LHCN-M2 (cell line): ENCODE data around the gene CSMD2. TPM values are rescaled to one million over a fixed set of nuclear protein-coding genes. Genes with fewer than 3 reads are reported as not detected.
"Not testable (repeated sequence)": the region's sequence is repeated elsewhere in the genome, so short reads cannot be mapped to it uniquely, and the experiment has no call there.

Source experiments
- DNase-seq: peaks from one replicate; pipeline ENCODE4 v3.0.0-alpha.2; 2012; ENCODE audit warnings: low read depth
- polyA plus RNA-seq: library from polyadenylated mRNA; unstranded; fragments of >200 nt; gene quantifications from one replicate; pipeline ENCODE4 v1.2.1, GENCODE V29; 2012; ENCODE audit warnings: missing spikeins
- total RNA-seq: library from RNA; depleted of rRNA; stranded (reverse); fragments of >200 nt; gene quantifications from 2 replicates; pipeline ENCODE4 v1.2.3, GENCODE V29; 2014; rRNA removed

The CSMD2 gene
- not detected in 2 replicates for total RNA-seq
- not detected for polyA plus RNA-seq

DNA sequence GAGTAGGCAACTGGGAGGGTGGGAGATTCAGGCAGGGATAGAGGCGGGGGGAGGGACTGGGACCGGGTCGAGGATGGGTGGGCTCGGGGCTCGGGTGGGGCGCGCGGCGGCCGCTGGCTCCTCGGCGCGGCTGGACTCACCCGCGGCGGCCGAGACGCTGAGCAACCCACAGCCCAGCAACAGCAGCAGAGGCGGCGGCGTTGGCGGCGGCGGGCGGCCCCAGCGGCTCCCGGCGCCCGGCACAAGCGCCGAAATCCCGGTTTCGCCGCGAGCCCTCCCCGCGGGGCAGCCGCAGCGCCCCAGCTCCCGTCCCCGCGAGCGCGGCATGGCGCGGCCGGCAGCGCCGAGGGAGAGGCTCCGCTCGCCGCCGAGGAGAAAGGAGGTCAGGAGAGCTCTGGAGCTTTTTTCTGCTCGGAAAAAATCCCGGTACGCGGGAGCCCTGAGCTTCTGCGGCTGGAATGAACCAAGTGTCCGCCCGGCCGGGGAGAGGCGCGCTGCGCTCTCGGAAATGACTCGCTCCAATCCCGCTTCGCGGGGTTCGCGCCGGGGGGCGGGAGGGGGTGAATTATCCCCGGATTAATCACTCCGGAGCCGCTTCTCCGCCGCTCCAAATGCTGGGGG, at the start of gene CSMD2:
TSS of gene CSMD2 (minus strand) at position 460 of the 621 bp plus-strand sequence. CDS start at position 327, 133 bp downstream.
- DNase-seq, result no peak

DNA sequence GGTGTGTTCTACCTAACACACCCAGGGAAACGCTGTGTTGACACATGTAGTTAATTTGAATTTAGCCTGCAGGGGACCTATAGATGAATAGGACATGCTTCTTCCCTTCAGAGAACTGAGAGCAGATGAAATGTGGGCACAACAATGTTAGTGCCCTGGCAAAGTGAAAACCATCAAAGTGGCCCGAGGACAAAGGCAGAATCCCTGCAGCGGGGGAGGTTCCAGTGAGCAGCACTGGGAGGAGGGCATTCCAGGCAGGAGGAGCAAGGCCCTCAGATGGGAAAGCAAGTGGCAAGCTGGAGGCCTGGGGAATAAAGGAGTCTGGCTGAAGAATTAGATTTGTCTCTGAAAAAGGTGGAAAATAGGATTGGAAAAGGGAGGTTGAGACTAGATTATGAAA, 48.9 kb upstream of the CSMD2 start:
- DNase-seq, result no peak

DNA sequence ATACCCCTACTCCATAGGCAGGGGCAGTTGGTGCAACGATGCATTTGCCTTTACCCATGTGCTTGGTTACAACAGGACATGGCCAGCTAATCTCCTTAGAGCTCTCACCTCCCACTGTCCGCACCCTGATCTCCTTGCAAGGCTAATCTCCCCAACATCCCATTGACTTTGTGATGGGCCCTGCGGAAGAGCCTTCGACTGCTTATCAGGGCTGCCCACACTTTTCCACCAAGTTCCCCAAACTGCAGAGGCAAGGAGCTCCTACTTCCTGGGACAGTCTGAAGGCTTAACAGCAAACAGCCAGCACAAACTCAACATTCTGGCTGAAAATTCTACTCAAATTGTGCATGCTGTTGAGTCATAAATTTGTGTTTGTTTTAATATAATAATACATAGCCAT, 47.6 kb upstream of the CSMD2 start:
- DNase-seq, result no peak

DNA sequence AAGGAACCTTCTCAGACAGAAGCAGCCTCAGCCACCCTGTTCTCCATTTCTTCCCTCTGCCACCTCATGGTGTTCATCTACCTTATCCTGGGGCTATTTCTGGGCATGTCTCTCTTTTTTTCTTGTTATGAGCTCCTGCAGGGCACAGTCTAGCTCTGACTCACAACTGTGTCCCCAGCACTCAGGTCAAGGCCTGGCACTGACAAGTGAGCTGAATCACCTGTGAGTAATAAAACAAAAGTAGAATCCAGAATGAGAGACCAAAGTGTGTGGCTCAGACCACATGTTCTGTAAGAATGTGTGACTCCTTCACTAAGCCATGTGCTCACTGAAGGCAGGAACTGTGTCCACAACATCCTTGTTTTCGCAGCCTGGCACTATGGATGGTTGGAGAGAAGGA, 34.9 kb upstream of the CSMD2 start:
- DNase-seq, result no peak

DNA sequence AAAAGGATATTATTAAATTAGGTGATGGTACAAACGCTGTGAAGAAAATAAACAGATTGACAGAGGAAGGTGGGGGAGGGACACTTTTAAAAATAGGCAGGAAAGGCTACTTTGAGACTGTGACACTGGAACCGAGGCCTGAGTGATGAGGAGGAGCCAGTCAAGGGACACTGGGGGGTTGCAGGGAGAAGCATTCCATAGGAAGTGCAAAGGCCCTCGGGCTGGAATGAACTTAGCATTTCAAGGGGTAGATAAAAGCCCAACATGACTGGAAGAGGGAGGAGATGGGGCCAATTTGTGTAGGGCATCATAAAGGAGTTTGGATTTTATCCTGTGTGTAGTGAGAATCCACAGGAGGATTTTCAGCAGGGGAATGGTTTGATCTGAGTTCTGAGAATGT, 27.6 kb upstream of the CSMD2 start:
- no peak for DNase-seq

DNA sequence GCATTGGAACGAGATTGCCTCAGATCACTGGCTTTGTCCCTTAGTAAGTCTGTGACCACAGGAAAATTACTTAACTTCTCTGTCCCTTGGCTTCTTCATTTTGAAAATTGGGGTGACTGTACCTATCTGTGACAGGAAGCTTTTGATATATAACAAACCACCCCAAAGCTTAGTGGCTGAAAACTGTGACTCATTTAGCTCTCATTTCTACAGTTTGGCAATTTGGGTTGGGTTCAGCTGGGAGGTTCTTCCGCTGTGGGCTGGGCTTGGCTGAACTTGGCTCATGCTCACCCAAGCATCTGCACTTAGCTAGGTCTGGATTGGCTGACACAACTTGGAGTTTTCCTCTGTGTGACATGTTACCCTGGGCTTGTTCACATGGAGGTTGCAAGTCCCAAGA, 25.7 kb upstream of the CSMD2 start:
- DNase-seq, result no peak

DNA sequence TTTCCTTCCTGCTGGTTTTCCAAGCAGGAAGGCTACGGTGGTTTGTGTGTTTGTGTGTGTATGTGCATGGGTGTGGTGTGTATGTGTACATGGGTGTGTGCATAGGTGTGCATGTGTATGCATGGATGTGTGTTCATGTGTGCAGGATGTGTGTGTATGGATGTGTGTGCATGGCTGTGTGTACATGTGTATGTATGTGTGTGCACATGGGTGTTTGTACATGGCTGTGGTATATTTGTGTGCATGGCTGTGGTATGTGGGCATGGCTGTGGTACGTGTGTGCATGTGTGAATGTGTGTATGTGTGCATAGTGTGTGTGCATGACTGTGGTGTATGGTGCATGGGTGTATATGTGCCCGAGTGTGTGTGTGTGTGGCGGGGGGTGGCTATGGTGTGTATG, 24.0 kb upstream of the CSMD2 start:
- no peak for DNase-seq

DNA sequence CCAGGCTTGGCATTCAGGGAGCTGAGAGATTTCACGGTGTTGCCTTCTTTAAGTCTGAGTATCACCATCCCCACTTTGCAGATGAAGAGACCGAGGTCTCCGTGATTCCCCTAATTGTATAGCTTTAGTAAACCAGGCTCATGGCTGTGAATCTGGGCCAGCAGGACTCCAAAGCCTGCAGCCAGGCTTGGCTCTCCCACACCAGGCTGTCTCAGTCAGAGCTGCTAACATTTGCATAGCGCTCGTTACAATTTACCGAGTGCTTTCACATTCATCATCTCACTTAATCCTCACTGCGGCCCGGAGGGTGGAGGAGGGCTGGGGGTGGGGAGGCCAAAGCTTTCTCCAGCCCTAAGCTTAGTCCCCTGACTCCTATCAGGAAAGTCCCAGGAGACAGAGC, 23.4 kb upstream of the CSMD2 start:
- no peak for DNase-seq

DNA sequence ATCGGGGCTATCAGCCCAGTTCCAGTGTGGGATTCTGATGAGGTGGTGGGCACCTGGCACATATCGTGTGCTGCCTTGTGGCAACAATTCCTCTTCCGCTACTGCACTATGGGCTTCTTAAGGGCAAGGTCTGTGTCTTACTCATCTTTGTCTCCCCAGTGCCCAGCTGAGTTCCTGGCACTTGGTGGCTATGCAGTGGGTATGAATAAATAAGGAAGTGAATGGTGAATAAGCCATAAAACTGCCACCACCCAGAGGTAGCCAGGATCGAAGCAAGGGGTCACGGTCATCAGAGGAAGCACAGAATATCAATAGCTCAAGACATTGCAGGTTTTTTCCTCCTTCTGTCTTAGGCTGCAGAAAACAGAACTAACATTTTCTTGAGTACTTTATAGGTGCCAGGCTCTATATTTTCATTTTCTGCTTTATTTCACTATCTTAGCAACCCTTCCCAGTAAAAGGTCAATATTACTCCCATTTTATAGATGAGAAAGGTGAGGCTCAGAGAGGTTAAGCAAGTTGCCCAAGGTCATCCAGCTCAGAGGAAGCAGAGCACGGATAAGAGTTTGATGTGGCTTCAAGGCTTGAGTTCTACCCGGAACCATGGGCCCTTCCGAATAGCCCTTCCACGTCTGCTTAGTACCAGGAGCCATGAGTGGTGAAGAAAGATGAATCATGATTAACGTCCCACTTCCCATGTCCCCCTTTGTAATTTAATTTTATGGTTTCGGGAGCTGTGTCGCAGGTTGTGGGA, 21.9 kb upstream of the CSMD2 start:
- DNase-seq, result no peak

DNA sequence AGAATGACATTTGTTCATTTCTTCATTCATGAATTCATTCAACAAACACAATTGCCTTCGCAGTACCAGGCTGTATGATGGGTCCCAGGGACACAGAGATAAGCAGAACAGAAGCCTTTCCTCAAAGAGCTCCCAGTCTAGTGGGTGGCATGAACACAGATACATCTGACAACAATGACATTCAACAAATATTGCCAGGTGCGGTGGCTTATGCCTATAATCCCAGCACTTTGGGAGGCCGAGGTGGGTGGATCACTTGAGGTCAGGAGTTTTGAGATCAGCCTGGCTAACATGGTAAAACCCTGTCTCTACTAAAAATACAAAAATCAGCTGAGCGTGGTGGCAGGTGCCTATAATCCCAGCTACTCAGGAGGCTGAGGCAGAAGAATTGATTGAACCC, 18.4 kb upstream of the CSMD2 start:
- not testable (repeated sequence) for DNase-seq

DNA sequence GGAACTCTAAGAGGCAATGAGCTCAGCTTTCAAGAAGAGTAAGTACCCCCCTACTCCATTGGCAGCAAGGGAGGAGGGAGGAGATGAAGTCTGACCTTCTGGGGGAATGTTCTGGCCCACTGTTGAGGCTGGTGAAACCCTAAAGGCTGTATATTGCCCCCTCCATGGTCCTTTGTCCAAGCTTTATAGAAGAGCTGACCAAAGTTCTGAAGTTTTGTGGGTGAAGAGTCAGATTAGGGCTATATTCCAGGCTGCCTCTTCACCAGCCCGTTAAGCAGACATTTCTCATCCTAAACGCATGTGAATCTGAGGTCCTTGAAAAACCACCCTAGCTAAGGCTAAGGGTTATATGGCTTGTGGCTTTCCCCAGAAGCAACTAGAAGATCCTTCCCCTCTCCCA, 13.0 kb upstream of the CSMD2 start:
- DNase-seq, result no peak

DNA sequence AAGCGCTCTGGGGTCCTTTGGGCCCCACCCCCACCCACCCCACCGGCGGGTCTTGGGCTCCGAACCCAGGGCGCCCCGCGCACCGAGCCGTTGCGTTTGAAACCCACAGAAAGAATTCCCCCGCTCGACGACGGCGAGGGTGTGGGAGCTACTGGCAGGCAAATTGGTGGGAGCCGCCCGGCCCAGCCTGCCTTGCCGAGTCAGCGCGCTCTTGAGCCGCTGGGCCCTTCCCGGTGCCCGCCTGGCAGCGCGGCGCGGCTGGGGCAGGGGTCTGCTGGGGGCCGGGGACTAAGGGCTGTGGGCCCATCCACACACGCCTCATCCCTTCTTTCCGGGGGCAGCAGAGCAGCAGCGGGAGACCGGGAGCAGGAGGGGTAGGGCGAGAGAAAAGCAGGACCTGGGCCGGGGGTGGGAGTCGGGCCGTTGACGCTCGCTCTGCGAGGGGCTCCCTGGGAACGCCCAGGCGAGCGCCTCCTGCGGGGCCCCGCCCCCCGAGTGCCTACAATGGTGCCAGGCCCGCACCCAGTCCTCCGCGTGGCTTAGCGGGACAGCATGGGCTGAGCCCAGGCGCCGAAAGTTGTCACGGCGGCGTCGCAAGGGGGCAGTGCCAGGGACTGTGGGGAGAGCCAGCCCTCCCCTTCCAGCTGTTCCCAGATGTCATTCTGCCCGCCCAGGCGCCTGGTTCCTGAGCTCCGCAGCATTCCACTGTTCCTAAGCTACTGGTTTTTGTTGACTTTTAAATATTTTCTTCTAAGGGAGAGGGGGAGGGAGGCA, 12.0 kb upstream of the CSMD2 start, which contains the start of gene C1orf94:
TSS of gene C1orf94 (plus strand) at position 78 of the 774 bp plus-strand sequence. CDS start 883 bp downstream, outside the sequence.
- DNase-seq, result no peak

DNA sequence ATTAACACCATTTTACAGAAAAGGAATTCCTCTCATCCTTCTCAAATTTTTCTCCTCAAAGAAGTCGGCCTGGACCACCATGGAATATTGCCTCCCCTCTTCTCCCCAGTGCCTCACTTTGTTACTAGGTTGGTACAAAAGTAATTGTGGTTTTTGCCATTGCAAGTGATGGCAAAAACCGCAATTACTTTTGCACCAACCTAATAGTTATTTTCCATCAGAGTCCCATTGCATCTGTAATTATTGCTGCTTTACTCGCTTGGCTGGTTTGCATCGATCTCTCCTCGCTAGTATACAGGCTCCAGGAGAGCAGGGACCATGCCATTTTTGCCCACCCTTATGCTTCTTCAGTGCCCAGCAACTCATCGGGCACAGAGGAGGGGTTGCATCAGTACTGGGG, 10.7 kb upstream of the CSMD2 start:
- DNase-seq, result no peak

DNA sequence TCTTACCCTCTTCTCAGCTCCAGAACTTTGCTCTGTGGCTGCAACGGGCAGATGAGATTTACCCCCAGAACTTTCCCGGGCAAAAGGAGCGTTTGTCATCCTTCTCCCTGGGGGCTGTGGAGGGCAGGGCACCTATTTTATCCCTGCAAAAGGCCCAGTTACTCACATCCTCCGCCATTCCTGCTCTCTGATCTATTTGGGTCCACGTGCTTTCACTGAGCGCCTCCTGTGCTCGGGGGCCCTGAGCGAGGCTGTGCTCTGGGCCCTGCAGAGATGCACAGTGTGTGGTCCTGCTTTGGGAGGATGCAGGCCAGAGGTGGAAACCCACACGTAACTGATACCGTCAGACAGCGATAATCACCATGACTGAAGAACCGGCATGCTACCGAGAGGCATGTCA, 2.4 kb upstream of the CSMD2 start:
- no peak for DNase-seq

DNA sequence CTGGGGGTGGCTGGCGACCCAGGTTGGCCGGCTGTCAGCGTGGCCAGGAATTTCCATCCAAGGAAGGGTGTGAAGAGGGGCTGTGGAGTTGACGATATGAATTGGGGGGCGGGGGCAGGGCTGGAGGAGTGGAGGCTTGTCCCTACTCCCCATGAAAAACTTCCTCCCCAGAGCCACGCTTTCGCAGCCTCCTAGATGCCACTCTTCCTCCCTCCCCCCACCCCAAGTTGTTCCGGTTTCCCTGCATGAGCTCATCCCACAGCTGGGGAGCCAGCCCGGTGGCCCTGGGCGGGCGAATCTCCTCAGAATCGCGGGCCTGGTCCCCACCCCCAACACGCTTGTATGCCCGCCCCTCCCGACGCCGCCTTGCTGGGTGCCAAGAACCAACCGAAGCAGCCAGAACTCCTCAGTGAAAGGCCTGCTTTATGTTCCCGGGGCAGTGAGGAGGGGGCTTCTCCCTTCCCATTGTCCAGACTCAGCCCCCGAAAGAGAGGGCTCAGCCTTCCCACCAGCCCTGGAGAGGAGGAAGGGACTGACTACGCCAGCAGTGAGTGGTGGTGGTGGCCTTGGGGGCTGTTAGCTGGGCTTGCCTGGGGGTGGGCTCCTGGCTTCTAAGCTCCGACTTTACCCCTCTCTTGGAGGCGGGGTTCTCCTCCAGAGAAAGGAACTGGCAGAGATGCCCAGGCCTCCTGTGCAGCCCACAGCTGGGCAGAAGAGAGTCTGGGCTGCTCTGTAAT, 1.8 kb upstream of the CSMD2 start:
- no peak for DNase-seq

DNA sequence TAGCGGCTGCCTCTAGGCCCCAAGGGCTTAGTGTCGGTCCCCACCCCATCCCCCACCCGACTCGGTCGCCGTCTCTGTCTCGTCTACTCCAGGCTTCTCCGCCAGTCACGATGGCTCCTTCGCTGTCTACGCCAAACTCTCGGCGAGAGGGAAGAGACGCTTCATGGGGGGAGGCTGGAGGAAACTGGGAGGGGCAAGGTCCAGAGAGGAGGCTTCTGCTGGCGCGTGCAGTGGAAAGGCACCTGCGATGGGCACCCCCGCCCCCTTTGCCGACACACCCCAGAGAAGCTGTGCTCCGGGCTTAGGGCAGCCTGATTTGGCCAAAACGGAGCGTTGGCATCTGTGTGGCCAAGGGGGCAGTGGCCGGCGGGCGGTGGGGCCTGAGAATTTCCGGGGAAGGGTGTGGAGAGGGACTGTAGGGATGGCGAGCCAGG, 1.2 kb upstream of the CSMD2 start:
- DNase-seq, result no peak

DNA sequence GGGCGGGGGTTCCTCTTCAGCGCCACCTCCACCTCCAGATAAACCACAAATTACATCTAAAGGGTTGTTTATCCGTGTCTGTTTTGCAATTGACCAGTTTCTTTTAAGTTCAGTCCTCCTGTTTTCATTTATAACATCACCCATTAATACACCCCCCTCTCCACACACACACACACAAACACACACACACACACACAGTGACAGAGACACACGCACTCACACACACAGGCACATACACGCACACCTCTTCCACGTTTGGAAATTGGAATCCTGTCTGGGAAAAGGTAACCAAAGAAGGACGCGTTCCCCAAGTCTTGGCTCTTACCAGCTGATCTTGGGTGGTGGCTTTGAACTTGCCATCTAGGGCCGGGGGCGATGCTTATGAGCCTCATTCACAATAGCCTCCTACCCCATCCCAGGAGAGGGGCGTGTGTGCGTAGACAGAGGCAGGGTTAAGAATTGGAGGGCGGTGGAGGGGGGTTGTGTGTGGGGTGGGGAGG, 442 bp upstream of the CSMD2 start:
- no peak for DNase-seq

DNA sequence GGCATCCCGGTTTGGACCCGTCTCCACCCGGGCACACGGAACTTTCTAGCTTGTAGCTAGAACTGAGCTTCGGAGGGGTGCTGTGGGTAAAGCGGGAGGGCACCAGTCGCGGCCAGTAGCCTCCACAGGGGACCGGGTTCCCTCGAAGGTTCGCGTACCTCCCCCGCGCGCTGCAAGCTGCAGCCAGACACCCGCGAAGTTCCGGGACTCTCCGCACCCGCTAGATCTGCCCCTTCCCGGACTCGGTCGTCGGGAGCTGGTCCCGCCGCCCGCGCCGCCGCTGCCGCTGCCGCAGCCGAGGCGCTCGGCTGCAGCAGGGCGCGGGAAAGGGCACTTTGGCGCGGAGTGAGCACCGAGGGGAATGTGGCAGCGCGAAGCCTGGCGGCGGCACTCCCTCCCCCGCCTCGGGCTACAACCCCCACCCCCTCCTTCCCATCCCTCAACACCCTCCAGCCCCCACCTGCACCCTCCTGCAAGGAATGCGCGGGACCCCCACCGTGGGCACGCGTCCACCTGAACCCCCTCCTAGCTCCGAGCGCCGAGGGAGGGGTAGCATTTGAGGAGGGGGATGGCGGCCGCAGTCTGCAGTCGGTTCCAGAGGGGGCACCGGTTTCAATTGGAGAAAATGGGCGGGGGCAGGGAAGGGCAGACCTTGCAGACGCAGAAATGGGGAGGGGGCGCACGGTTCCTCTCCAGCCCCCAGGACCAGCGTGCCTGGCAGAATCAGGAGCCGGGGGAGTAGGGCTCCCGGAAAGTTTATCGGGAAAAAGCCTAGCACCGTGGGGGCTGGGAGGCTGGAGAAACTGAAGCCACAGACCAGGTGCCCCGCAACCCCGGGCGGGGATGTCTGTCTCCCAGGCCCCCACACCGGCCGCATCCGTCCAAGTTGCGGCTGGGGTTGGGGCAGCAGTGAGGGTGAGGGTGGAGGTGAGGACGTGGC, 968 bp downstream of the CSMD2 start:
- no peak for DNase-seq

DNA sequence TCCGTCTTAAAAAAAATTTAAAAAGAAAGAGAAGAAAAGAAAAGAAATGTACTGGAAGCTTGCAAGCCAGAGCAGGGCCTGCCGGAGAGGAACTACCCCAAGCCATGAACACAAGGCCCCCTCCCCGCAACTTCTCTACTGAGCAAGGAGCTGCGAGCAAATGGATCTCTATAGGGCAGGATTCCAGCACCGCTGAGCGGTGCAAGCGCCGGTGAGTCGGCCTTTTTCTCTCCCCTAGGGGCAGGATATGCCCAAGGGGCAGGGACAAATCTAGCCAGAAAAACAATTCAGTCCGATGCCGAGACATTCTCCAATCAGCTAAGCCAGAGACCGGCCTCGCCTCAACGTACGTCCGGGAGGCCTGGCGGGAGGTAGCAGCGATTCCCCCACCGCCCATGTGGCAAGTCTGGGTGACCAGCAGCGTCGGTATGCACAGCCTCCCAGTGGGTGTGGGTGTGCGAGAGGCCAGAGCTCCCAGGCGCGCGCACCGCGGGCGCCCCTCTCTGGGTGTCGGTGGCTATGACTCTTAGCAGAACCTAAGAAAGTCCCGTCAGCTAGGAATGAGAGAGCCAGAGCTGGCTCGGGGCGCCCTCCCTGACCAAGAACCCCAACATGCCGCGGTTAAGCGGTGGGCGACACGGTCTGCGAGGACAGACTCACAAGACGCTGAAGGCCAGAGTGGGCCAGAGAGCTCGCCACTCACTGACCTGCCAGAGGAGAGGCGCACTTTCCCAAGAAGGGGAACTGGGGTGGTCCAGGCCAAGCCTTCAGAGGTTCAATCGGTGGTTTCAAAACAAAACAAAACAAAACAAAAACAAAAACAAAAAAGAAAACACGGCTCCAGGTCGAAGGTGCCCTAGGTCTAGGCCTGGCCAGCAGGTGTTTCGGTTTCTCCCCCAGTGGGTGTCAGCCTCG, 1.9 kb downstream of the CSMD2 start:
- DNase-seq, result peak; percentile 6
